WTC11 (cell line): ENCODE results near the gene FGF11. TPM values are rescaled to one million over a fixed set of nuclear protein-coding genes. Genes with fewer than 3 reads are reported as not detected.

Source experiments
- ATAC-seq: fragments of 200-7000 bp; cut with Tn5 transposase; 2 replicates; pipeline ENCODE4 v1.10.0; 2021; ENCODE audit warnings: mild to moderate bottlenecking, moderate library complexity
- CTCF ChIA-PET: fragments of 300-600 bp; sonication (Branson Sonifier 250); formaldehyde crosslinking; loops from one replicate; lab custom pipeline; 2021; ENCODE audit warnings: antibody characterized with exemption; lab: Charles Lee
- POLR2A ChIA-PET: fragments of 350-600 bp; sonication (Branson Sonifier 250); formaldehyde crosslinking; loops from one replicate; lab custom pipeline; 2021; ENCODE audit warnings: antibody characterized with exemption; lab: Charles Lee
- DNase-seq: peaks from one replicate; pipeline ENCODE4 v3.0.0; 2021; ENCODE audit warnings: low spot score
- H3K27ac Mint-ChIP-seq: 2 replicates; pipeline ENCODE4 v1.8.0; 2021; ENCODE audit warnings: mixed read lengths
- H3K27me3 Mint-ChIP-seq: 2 replicates; pipeline ENCODE4 v1.8.0; 2021; ENCODE audit warnings: low read depth, mild to moderate bottlenecking, moderate library complexity, mixed read lengths
- H3K36me3 Mint-ChIP-seq: 2 replicates; pipeline ENCODE4 v1.8.0; 2021; ENCODE audit warnings: mixed read lengths
- H3K4me1 Mint-ChIP-seq: 2 replicates; pipeline ENCODE4 v1.8.0; 2022; ENCODE audit warnings: mixed read lengths
- H3K4me3 Mint-ChIP-seq: 2 replicates; pipeline ENCODE4 v1.8.0; 2021; ENCODE audit warnings: mild to moderate bottlenecking, moderate library complexity, mixed read lengths
- H3K9me3 Mint-ChIP-seq: 2 replicates; pipeline ENCODE4 v1.8.0; 2021; ENCODE audit warnings: mixed read lengths
- ATF1 ChIP-seq: sonication (generic); formaldehyde crosslinking; IDR thresholded peaks from 2 replicates; pipeline ENCODE4 v1.8.1; 2023; ENCODE audit warnings: mild to moderate bottlenecking, moderate library complexity, missing genetic modification reagents
- ATF3 ChIP-seq: sonication (generic); formaldehyde crosslinking; conservative IDR thresholded peaks from 2 replicates; pipeline ENCODE4 v1.8.1; 2022; ENCODE audit warnings: mild to moderate bottlenecking, missing genetic modification reagents
- ATF6 ChIP-seq: sonication (generic); formaldehyde crosslinking; IDR thresholded peaks from 2 replicates; pipeline ENCODE4 v1.8.1; 2023; ENCODE audit warnings: mild to moderate bottlenecking, missing genetic modification reagents
- CDX4 ChIP-seq: fragments of 250-450 bp; sonication (Bioruptor Pico); IDR thresholded peaks from 2 replicates; pipeline ENCODE4 v1.9.0; 2021; ENCODE audit warnings: moderate library complexity, mild to moderate bottlenecking, inconsistent platforms, borderline replicate concordance
- E2F1 ChIP-seq: sonication (generic); formaldehyde crosslinking; IDR thresholded peaks from 2 replicates; pipeline ENCODE4 v1.8.0; 2022; ENCODE audit warnings: mild to moderate bottlenecking, missing genetic modification reagents
- ELF4 ChIP-seq: sonication (generic); formaldehyde crosslinking; IDR thresholded peaks from 2 replicates; pipeline ENCODE4 v1.8.1; 2022; ENCODE audit warnings: low read depth, mild to moderate bottlenecking, moderate library complexity, missing genetic modification reagents
- EMX1 ChIP-seq: fragments of 250-450 bp; sonication (Bioruptor Pico); IDR thresholded peaks from 2 replicates; pipeline ENCODE4 v1.8.0; 2021; ENCODE audit warnings: mild to moderate bottlenecking
- ETV6 ChIP-seq: sonication (generic); formaldehyde crosslinking; IDR thresholded peaks from 2 replicates; pipeline ENCODE4 v1.8.1; 2022; ENCODE audit warnings: mild to moderate bottlenecking, missing genetic modification reagents
- FOXP1 ChIP-seq: sonication (generic); formaldehyde crosslinking; IDR thresholded peaks from 2 replicates; pipeline ENCODE4 v1.8.0; 2022; ENCODE audit warnings: missing genetic modification reagents, mild to moderate bottlenecking, moderate library complexity, borderline replicate concordance
- GTF2I ChIP-seq: fragments of 250-450 bp; sonication (Bioruptor Pico); conservative IDR thresholded peaks from 2 replicates; pipeline ENCODE4 v1.4.0; 2021; ENCODE audit warnings: mild to moderate bottlenecking
- HMGXB4 ChIP-seq: sonication (generic); formaldehyde crosslinking; IDR thresholded peaks from 2 replicates; pipeline ENCODE4 v1.8.1; 2023; ENCODE audit warnings: mild to moderate bottlenecking, moderate library complexity, missing genetic modification reagents
- JUN ChIP-seq: sonication (generic); formaldehyde crosslinking; IDR thresholded peaks from 2 replicates; pipeline ENCODE4 v1.8.0; 2023; ENCODE audit warnings: mild to moderate bottlenecking, missing genetic modification reagents
- MAX ChIP-seq: sonication (generic); formaldehyde crosslinking; IDR thresholded peaks from 2 replicates; pipeline ENCODE4 v1.8.0; 2022; ENCODE audit warnings: mild to moderate bottlenecking, missing genetic modification reagents
- NFE2L1 ChIP-seq: sonication (generic); formaldehyde crosslinking; IDR thresholded peaks from 2 replicates; pipeline ENCODE4 v1.8.1; 2023; ENCODE audit warnings: missing genetic modification reagents
- NR2C2 ChIP-seq: sonication (generic); formaldehyde crosslinking; IDR thresholded peaks from 2 replicates; pipeline ENCODE4 v1.8.0; 2022; ENCODE audit warnings: mild to moderate bottlenecking, missing genetic modification reagents
- OVOL2 ChIP-seq: fragments of 250-450 bp; sonication (Bioruptor Pico); IDR thresholded peaks from 2 replicates; pipeline ENCODE4 v1.9.0; 2021; ENCODE audit warnings: mild to moderate bottlenecking, borderline replicate concordance
- PRRX2 ChIP-seq: fragments of 250-450 bp; sonication (Bioruptor Pico); IDR thresholded peaks from 2 replicates; pipeline ENCODE4 v1.8.0; 2021; ENCODE audit warnings: mild to moderate bottlenecking
- SMAD4 ChIP-seq: sonication (generic); formaldehyde crosslinking; IDR thresholded peaks from 2 replicates; pipeline ENCODE4 v1.8.0; 2022; ENCODE audit warnings: mild to moderate bottlenecking, missing genetic modification reagents
- SOX15 ChIP-seq: fragments of 250-450 bp; sonication (Bioruptor Pico); IDR thresholded peaks from 2 replicates; pipeline ENCODE4 v1.9.0; 2021; ENCODE audit warnings: mild to moderate bottlenecking
- SP1 ChIP-seq: sonication (generic); formaldehyde crosslinking; conservative IDR thresholded peaks from 2 replicates; pipeline ENCODE4 v1.8.1; 2022; ENCODE audit warnings: missing genetic modification reagents
- TEAD4 ChIP-seq: sonication (generic); formaldehyde crosslinking; IDR thresholded peaks from 2 replicates; pipeline ENCODE4 v1.8.0; 2022; ENCODE audit warnings: mild to moderate bottlenecking, missing genetic modification reagents
- ZBTB43 ChIP-seq: sonication (generic); formaldehyde crosslinking; IDR thresholded peaks from 2 replicates; pipeline ENCODE4 v1.8.1; 2023; ENCODE audit warnings: mild to moderate bottlenecking, missing genetic modification reagents
- ZNF232 ChIP-seq: sonication (generic); formaldehyde crosslinking; IDR thresholded peaks from 2 replicates; pipeline ENCODE4 v1.8.0; 2022; ENCODE audit warnings: mild to moderate bottlenecking, missing genetic modification reagents
- ZNF317 ChIP-seq: sonication (generic); formaldehyde crosslinking; IDR thresholded peaks from 2 replicates; pipeline ENCODE4 v1.8.1; 2023; ENCODE audit warnings: low read depth, mild to moderate bottlenecking, moderate library complexity, missing genetic modification reagents, borderline replicate concordance
- ZNF416 ChIP-seq: fragments of 250-450 bp; sonication (Bioruptor Pico); IDR thresholded peaks from 2 replicates; pipeline ENCODE4 v1.9.0; 2021; ENCODE audit warnings: mild to moderate bottlenecking, inconsistent platforms
- ZNF423 ChIP-seq: fragments of 250-450 bp; sonication (Bioruptor Pico); IDR thresholded peaks from 2 replicates; pipeline ENCODE4 v2.1.2; 2022; ENCODE audit warnings: mild to moderate bottlenecking, moderate library complexity
- total RNA-seq: library from RNA; stranded (reverse); gene quantifications from 3 replicates; pipeline ENCODE4 v1.2.3, GENCODE V29; 2021

Gene FGF11
- total RNA-seq, 1 experiment from 2014 or later = 19.8 TPM

GRCh38 chr17:7438656-7439460, 454 bp upstream of the FGF11 start:
- Mint-ChIP-seq H3K4me1 (peaks cover 31% of the 10 kb centered on the region), H3K4me3 (peak overlapping the region; percentile 90), H3K9me3 (no peaks in the 10 kb centered on the region), H3K27me3 (peaks cover 30% of the 10 kb centered on the region), H3K36me3 (no peaks in the 10 kb centered on the region; the same call in 1 of the 2 replicates), H3K27ac (peak overlapping the region; percentile 26; the same call in 1 of the 2 replicates)
- CTCF ChIA-PET = interaction anchor here (0.9 to 4.7 kb wide), 13 partner anchors 8 to 122 kb away, joined by 3 to 69 read pairs (median 12); partner anchors contain the start of genes ACAP1, KCTD11, NEURL4 and PLSCR3
- no peak for ATAC-seq
- no peak for TF ChIP-seq NFE2L1
- TF ChIP-seq NR2C2 (CRISPR knock-in tag) = no peak
- no peak for TF ChIP-seq HMGXB4 (CRISPR knock-in tag)
- no peak for TF ChIP-seq SOX15 (CRISPR knock-in tag)
- TF ChIP-seq ZNF317 (CRISPR knock-in tag) = no peak
- TF ChIP-seq GTF2I (CRISPR knock-in tag) = no peak
- POLR2A ChIA-PET = interaction anchor here (0.9 to 4.0 kb wide), 6 partner anchors 22 to 122 kb away, joined by 3 to 38 read pairs (median 3); partner anchors contain the start of genes POLR2A, SLC35G6, TMEM256 and ZBTB4
- no peak for DNase-seq

- CTCF ChIA-PET = interaction anchor here (0.6 to 3.8 kb wide), 12 partner anchors 32 to 247 kb away, joined by 3 to 21 read pairs (median 7); partner anchors contain the start of genes ACAP1, NLGN2, PLSCR3 and TMEM256
- Mint-ChIP-seq H3K36me3 (no peaks in the 10 kb centered on the region; the same call in 1 of the 2 replicates), H3K4me3 (peak overlapping the region; percentile 97), H3K27me3 (peaks cover 34% of the 10 kb centered on the region), H3K9me3 (no peaks in the 10 kb centered on the region), H3K27ac (peak overlapping the region; percentile 98), H3K4me1 (peaks cover 37% of the 10 kb centered on the region)
- DNase-seq = peak; percentile 71
- POLR2A ChIA-PET = interaction anchor here (0.6 to 2.4 kb wide), 4 partner anchors 12 to 158 kb away, joined by 3 to 15 read pairs (median 6); partner anchors contain the start of genes POLR2A and SLC2A4
- peak; percentile 6 for ATAC-seq
- TF ChIP-seq ZBTB43 (CRISPR knock-in tag) = 0 out of 2 replicates have a peak, but pooled peaks have one; percentile 10
- peak; percentile 48; the same call in 1 of the 2 replicates for TF ChIP-seq FOXP1
- TF ChIP-seq CDX4 (CRISPR knock-in tag) = no peak
- TF ChIP-seq EMX1 (CRISPR knock-in tag) = no peak
- TF ChIP-seq SMAD4 (CRISPR knock-in tag) = no peak
- TF ChIP-seq ETV6 (CRISPR knock-in tag) = no peak; the same call in none of the 2 replicates
- no peak for TF ChIP-seq ELF4 (CRISPR knock-in tag)
- no peak for TF ChIP-seq ZNF317 (CRISPR knock-in tag)
- no peak for TF ChIP-seq TEAD4 (CRISPR knock-in tag)
- no peak for TF ChIP-seq ATF1 (CRISPR knock-in tag)
- no peak for TF ChIP-seq E2F1 (CRISPR knock-in tag)
- no peak for TF ChIP-seq ZNF416 (CRISPR knock-in tag)
- no peak for TF ChIP-seq OVOL2 (CRISPR knock-in tag)
- TF ChIP-seq JUN (CRISPR knock-in tag) = no peak
- TF ChIP-seq PRRX2 (CRISPR knock-in tag) = no peak
- TF ChIP-seq ZNF423 = no peak
- TF ChIP-seq SP1 (CRISPR knock-in tag) = peak; percentile 53
- no peak for TF ChIP-seq ATF6 (CRISPR knock-in tag)
- TF ChIP-seq MAX (CRISPR knock-in tag) = peak; percentile 82
- TF ChIP-seq ATF3 (CRISPR knock-in tag) = no peak
- no peak for TF ChIP-seq ZNF232 (CRISPR knock-in tag)
Measured at GRCh38 chr17:7440113-7440833, 961 bp downstream of the FGF11 start.
